Neural crest cell (in vitro differentiated cells): ENCODE measurements around the gene SPTBN5. TPM values are rescaled to one million over a fixed set of nuclear protein-coding genes. Genes with fewer than 3 reads are reported as not detected.
A peak's percentile ranks its signal among the peaks of the same experiment; 100 is the strongest.

Experiments
- DNase-seq: peaks from one replicate; pipeline ENCODE4 v3.0.0; 2021; ENCODE audit warnings: low read depth, mixed read lengths, low spot score
- H3K27ac Mint-ChIP-seq: one replicate; pipeline ENCODE4 v1.8.0; 2021; ENCODE audit warnings: mild to moderate bottlenecking, mixed read lengths; ENCODE audit not compliant: unreplicated experiment
- H3K27me3 Mint-ChIP-seq: 2 replicates; pipeline ENCODE4 v1.8.0; 2021; ENCODE audit warnings: low read depth, mild to moderate bottlenecking, mixed read lengths
- H3K36me3 Mint-ChIP-seq: 2 replicates; pipeline ENCODE4 v1.8.0; 2021; ENCODE audit warnings: low read depth, mild to moderate bottlenecking, mixed read lengths
- H3K4me1 Mint-ChIP-seq: 2 replicates; pipeline ENCODE4 v1.8.0; 2021; ENCODE audit warnings: mixed read lengths
- H3K4me3 Mint-ChIP-seq: one replicate; pipeline ENCODE4 v1.8.0; 2021; ENCODE audit warnings: mild to moderate bottlenecking, mixed read lengths
- H3K9me3 Mint-ChIP-seq: 2 replicates; pipeline ENCODE4 v1.8.0; 2021; ENCODE audit warnings: mixed read lengths
- total RNA-seq: library from RNA; stranded (reverse); gene quantifications from 2 replicates; pipeline ENCODE4 v1.2.1, GENCODE V29; 2021
- TF ChIP-seq, protein P1 (sequence below): fragments of 200-600 bp; sonication (generic); conservative IDR thresholded peaks from 2 replicates; pipeline ENCODE4 v1.5.0; 2021; ENCODE audit warnings: antibody characterized with exemption, mild to moderate bottlenecking

SPTBN5 gene
- total RNA-seq, 1 donor from 2014 or later = 0.77 TPM

DNA sequence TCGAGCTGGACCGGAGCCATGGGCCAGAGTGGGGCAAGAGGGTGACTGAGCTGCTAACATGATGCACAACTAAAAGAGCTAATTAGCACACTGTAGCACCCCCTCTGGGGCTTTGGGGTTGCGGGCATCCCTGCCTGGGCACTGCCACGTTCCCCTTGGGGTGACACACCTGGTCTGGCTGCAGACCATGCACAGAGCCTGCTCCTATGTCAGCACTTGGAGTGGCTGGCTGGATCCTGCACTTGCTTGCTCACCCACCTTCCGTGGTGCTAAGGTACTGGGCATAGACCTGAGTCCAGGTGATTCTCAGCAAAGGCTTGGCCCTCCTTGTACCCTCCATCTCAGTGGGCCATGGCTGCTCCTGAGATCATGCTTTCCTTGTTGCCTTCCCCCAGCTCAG lies 12.8 kb upstream of the SPTBN5 start:
- no peak overlapping the region for H3K4me3 Mint-ChIP-seq
- H3K4me1 Mint-ChIP-seq = peaks cover 7% of the 10 kb centered on the region
- no peak for DNase-seq
- H3K9me3 Mint-ChIP-seq = no peaks in the 10 kb centered on the region
- H3K36me3 Mint-ChIP-seq = no peaks in the 10 kb centered on the region
- H3K27ac Mint-ChIP-seq = no peak overlapping the region
- TF ChIP-seq, protein P1, sequence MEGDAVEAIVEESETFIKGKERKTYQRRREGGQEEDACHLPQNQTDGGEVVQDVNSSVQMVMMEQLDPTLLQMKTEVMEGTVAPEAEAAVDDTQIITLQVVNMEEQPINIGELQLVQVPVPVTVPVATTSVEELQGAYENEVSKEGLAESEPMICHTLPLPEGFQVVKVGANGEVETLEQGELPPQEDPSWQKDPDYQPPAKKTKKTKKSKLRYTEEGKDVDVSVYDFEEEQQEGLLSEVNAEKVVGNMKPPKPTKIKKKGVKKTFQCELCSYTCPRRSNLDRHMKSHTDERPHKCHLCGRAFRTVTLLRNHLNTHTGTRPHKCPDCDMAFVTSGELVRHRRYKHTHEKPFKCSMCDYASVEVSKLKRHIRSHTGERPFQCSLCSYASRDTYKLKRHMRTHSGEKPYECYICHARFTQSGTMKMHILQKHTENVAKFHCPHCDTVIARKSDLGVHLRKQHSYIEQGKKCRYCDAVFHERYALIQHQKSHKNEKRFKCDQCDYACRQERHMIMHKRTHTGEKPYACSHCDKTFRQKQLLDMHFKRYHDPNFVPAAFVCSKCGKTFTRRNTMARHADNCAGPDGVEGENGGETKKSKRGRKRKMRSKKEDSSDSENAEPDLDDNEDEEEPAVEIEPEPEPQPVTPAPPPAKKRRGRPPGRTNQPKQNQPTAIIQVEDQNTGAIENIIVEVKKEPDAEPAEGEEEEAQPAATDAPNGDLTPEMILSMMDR = no peak
- H3K27me3 Mint-ChIP-seq = no peaks in the 10 kb centered on the region

DNA sequence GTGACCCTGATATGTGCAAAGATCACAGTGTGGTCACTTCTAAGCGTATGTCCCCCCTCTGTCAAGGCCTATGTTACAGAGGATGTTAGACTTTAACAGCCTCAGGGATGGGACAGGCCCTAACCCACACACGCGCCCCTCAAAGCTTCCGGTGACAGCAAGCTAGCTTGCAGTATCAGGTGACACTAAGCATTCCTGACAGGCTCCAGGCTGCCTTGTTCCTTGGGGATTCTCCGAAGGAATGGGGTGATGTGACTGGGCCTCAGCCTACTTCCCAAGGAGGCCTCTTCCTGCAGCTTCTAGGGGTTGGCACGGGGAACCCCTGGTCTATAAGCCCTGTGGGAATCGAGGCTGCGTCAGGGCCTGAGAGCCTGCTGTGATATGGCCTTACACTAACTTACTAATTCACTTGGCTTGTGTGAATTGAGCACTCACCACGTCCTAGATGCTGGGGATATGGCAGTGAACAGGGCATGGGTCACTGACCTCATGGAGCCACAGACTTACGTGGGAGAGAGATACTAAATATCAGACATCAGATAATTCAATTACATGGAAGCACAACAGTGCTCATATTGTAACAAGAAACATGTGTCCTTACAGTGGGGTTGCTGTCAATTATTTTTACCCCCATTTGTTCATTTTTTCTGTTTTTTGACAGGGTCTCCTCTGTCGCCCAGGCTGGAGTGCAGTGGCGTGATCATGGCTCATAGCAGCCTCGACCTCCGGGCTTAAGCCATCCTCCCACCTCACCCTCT lies 11.4 kb upstream of the SPTBN5 start:
- peak overlapping the region; percentile 50 for H3K27ac Mint-ChIP-seq
- H3K4me3 Mint-ChIP-seq = no peak overlapping the region
- TF ChIP-seq, protein P1 = no peak
- no peaks in the 10 kb centered on the region for H3K36me3 Mint-ChIP-seq
- H3K27me3 Mint-ChIP-seq = no peaks in the 10 kb centered on the region
- no peaks in the 10 kb centered on the region for H3K9me3 Mint-ChIP-seq
- H3K4me1 Mint-ChIP-seq = peaks cover 7% of the 10 kb centered on the region
- no peak for DNase-seq

DNA sequence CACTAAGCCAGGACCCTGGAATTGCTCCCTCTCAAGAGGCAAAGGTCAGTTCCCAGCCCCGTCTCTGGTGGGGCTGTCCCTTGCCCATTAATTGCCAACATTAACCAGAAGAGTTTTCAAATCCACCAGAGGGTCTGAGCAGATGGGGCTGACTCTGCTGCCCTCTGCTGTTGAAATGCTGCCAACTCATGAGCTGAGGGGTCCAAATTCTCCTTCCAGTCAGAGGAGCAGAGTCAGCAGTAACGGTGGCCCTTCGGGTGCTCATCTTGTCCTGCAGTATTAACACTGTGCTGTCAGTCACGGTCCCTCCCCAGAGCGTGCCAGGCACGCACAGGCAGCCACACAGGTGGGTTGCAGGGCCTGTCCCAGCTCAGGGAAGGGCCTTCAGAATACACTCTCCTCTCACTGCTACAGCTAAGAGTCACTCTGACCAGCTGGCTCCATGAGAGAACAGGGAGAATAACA lies 10.7 kb upstream of the SPTBN5 start:
- Mint-ChIP-seq H3K27me3 (no peaks in the 10 kb centered on the region), H3K27ac (no peak overlapping the region), H3K36me3 (no peaks in the 10 kb centered on the region), H3K4me1 (peaks cover 7% of the 10 kb centered on the region), H3K4me3 (no peak overlapping the region), H3K9me3 (no peaks in the 10 kb centered on the region)
- TF ChIP-seq, protein P1 = peak; percentile 93
- DNase-seq = peak; percentile 77

DNA sequence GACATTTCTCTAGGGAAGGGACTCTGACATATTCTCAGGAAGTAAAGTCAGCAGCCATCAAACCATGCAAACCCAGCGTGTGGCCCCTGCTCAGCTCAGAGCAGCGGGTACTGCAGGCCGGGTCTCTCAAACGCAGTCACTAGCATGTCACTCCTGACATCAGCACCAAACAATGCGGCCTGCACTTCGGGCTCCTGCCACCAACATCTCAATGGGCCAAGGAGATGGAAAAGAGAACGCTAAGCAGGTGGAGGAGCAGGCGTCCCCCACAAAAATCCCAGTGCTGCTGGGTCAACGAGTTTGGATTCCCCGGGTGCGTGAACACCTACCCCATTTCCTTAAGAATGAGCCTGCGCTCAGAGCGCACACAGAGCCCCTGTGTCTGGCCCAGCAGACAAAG lies 9.9 kb upstream of the SPTBN5 start:
- H3K9me3 Mint-ChIP-seq = no peaks in the 10 kb centered on the region
- no peaks in the 10 kb centered on the region for H3K36me3 Mint-ChIP-seq
- H3K27ac Mint-ChIP-seq = peak overlapping the region; percentile 43
- no peak overlapping the region for H3K4me3 Mint-ChIP-seq
- peaks cover 7% of the 10 kb centered on the region for H3K4me1 Mint-ChIP-seq
- TF ChIP-seq, protein P1 = no peak
- DNase-seq = no peak
- no peaks in the 10 kb centered on the region for H3K27me3 Mint-ChIP-seq

DNA sequence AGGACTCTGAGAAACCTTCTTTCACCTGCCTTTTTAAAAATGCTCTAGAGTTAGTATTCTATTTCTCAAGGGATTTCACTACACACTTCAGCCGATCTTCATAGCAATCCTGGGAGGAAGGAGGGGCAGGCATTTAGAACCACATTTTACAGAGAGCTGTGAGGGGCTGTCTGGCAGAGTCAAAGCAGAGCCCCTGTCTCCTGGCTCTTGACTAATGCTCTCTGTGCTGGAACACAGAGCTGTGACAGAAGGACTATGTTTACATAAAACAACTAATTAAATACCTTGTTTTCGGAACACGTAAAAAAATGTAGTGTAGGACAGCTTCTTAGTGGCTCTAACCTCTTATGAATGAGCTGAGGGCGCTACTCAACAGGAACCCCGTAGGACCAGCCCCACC lies 7.6 kb upstream of the SPTBN5 start:
- Mint-ChIP-seq H3K9me3 (no peaks in the 10 kb centered on the region), H3K27ac (no peak overlapping the region), H3K36me3 (no peaks in the 10 kb centered on the region), H3K27me3 (no peaks in the 10 kb centered on the region), H3K4me1 (peaks cover 22% of the 10 kb centered on the region), H3K4me3 (no peak overlapping the region)
- no peak for DNase-seq
- TF ChIP-seq, protein P1 = no peak
